Measurements from ENCODE around the gene ZNF318. TPM values are rescaled to one million over a fixed set of nuclear protein-coding genes. Genes with fewer than 3 reads are reported as not detected.

The ZNF318 gene
- total RNA-seq, 1 experiment from 2014 or later, result 23.8 TPM

GRCh38 chr6:43325876-43326275, 43.6 kb downstream of the ZNF318 start:
- no peaks in the 10 kb centered on the region for H3K9me3 ChIP-seq (ENCODE audit: low read depth, low read length, poor library complexity, severe bottlenecking)
- H3K36me3 ChIP-seq (ENCODE audit: insufficient read depth, low read length, poor library complexity, severe bottlenecking), result no peaks in the 10 kb centered on the region
- no peak overlapping the region for H3K27ac ChIP-seq (ENCODE audit: low read depth, low read length, poor library complexity, severe bottlenecking)
- no peak for TF ChIP-seq CTCF (conservative IDR thresholded peaks at IDR 0.05; ENCODE audit: low read depth, low read length)
- no peak for TF ChIP-seq EZH2 (IDR thresholded peaks at IDR 0.05; ENCODE audit: borderline replicate concordance, low read depth, low read length, poor library complexity, severe bottlenecking)
- H3K4me1 ChIP-seq (ENCODE audit: insufficient read depth, low read length, poor library complexity, severe bottlenecking), result no peaks in the 10 kb centered on the region
- DNase-seq (ENCODE audit: low spot score), result no peak
- H3K27me3 ChIP-seq (replicated peaks; ENCODE audit: insufficient read depth, low read depth, low read length, poor library complexity), result no peaks in the 10 kb centered on the region
- no TSS peak for BruUV-seq (replicated peaks)
- ChIA-PET CTCF (no interaction called here), POLR2A (ENCODE audit: low non-redundant PET) (no interaction called here)
- no peak overlapping the region for H3K4me3 ChIP-seq (ENCODE audit: low read depth, low read length, poor library complexity, severe bottlenecking)
- intact Hi-C loops (cut with micrococcal nuclease; ENCODE audit: unreplicated experiment), result no loop called here

GRCh38 chr6:43318011-43318410, 51.4 kb downstream of the ZNF318 start:
- Histone ChIP-seq H3K27ac (ENCODE audit: low read depth, low read length, poor library complexity, severe bottlenecking) (no peak overlapping the region), H3K4me3 (ENCODE audit: low read depth, low read length, poor library complexity, severe bottlenecking) (no peak overlapping the region), H3K4me1 (ENCODE audit: insufficient read depth, low read length, poor library complexity, severe bottlenecking) (no peaks in the 10 kb centered on the region), H3K36me3 (ENCODE audit: insufficient read depth, low read length, poor library complexity, severe bottlenecking) (no peaks in the 10 kb centered on the region), H3K9me3 (ENCODE audit: low read depth, low read length, poor library complexity, severe bottlenecking) (no peaks in the 10 kb centered on the region), H3K27me3 (replicated peaks; ENCODE audit: insufficient read depth, low read depth, low read length, poor library complexity) (no peaks in the 10 kb centered on the region)
- intact Hi-C loops (cut with micrococcal nuclease; ENCODE audit: unreplicated experiment), result no loop called here
- DNase-seq (ENCODE audit: low spot score), result no peak
- POLR2A ChIA-PET (ENCODE audit: low non-redundant PET), result no interaction called here
- CTCF ChIA-PET, result interaction anchor here (0.5 kb wide), 1 partner anchor 9 kb away, joined by 5 read pairs; no protein-coding TSS in a partner anchor
- no TSS peak for BruUV-seq (replicated peaks)
- TF ChIP-seq EZH2 (IDR thresholded peaks at IDR 0.05; ENCODE audit: borderline replicate concordance, low read depth, low read length, poor library complexity, severe bottlenecking) (no peak), CTCF (conservative IDR thresholded peaks at IDR 0.05; ENCODE audit: low read depth, low read length) (no peak)

- H3K4me1 ChIP-seq (ENCODE audit: insufficient read depth, low read length, poor library complexity, severe bottlenecking), result no peaks in the 10 kb centered on the region
- no peak overlapping the region for H3K4me3 ChIP-seq (ENCODE audit: low read depth, low read length, poor library complexity, severe bottlenecking)
- no peaks in the 10 kb centered on the region for H3K27me3 ChIP-seq (replicated peaks; ENCODE audit: insufficient read depth, low read depth, low read length, poor library complexity)
- POLR2A ChIA-PET (ENCODE audit: low non-redundant PET), result no interaction called here
- intact Hi-C loops (cut with micrococcal nuclease; ENCODE audit: unreplicated experiment), result no loop called here
- H3K36me3 ChIP-seq (ENCODE audit: insufficient read depth, low read length, poor library complexity, severe bottlenecking), result no peaks in the 10 kb centered on the region
- H3K9me3 ChIP-seq (ENCODE audit: low read depth, low read length, poor library complexity, severe bottlenecking), result no peaks in the 10 kb centered on the region
- TF ChIP-seq EZH2 (IDR thresholded peaks at IDR 0.05; ENCODE audit: borderline replicate concordance, low read depth, low read length, poor library complexity, severe bottlenecking) (no peak), CTCF (conservative IDR thresholded peaks at IDR 0.05; ENCODE audit: low read depth, low read length) (no peak)
- CTCF ChIA-PET, result no interaction called here
- no peak for DNase-seq (ENCODE audit: low spot score)
- BruUV-seq (replicated peaks), result no TSS peak
- H3K27ac ChIP-seq (ENCODE audit: low read depth, low read length, poor library complexity, severe bottlenecking), result no peak overlapping the region
Measured at GRCh38 chr6:43313813-43314212, 55.6 kb downstream of the ZNF318 start.

Measured in A673 (cell line).